ENCODE results near the gene CRYBG1.
"Not testable (repeated sequence)": the region's sequence is repeated elsewhere in the genome, so short reads cannot be mapped to it uniquely, and the experiment has no call there.

Gene CRYBG1

DNA sequence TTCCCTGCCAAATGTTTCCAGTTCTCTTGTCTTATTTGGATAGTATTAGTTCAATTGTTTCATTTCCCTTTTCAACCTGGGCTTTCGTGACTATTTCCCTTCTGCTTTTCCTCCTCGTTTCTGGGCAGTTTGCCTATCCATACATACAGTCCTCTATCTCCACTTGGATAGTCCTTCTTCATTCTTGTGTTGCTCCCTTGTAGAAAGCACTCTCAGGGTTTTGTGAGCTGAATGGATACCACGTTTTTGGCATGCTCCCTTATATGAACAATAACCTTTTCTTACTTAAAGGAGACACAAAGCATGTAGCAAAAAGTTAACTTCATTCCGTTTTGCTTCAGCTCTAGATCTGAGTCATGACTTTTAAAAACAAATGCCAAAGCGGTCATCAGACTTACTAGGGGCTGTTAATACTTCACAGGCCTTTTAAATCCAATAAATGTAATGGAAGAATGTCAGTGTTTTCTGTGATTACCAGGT lies 16.6 kb downstream of the CRYBG1 start:
- no peak for DNase-seq (ENCODE audit: low read depth in 2 of 2)

DNA sequence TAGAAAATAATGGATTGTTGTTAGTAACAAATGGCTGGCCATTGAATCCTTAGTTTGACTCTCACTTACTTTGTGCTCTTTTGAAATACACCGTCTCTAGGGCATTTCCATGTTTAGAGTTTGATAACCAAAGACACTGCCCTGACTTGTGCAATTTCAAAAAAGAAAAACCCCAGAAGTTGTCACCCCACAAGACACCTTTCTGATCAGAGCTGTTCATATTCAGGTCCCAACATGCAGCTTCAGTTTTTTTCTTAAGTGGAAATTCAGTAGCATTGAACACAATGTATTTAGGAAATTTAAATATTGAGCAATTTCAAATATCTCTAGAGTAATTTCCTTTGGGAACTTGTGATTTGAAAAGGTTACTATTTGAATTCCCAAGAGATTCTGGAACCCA lies 19.4 kb downstream of the CRYBG1 start:
- DNase-seq (ENCODE audit: low read depth in 2 of 2) = no peak

DNA sequence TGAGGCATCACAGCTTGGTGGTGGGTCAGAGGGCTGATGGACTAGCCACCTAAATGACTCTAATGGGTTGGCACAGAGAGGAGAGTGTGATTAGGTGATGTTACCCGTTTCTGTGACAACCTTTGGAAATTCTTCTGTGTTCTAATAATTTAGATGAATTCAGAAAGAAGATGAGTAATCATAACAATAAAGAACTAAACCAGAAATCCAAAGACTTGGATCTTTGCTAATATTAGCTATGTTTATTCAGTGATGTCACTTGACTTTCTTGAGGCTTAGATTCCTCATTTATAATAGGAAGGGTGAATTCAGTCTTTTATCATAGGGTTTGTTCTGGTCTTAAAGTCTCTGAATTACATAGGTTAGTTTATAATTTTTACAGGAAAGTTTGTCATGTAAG lies 19.9 kb downstream of the CRYBG1 start:
- DNase-seq (ENCODE audit: low read depth in 2 of 2) = no peak

DNA sequence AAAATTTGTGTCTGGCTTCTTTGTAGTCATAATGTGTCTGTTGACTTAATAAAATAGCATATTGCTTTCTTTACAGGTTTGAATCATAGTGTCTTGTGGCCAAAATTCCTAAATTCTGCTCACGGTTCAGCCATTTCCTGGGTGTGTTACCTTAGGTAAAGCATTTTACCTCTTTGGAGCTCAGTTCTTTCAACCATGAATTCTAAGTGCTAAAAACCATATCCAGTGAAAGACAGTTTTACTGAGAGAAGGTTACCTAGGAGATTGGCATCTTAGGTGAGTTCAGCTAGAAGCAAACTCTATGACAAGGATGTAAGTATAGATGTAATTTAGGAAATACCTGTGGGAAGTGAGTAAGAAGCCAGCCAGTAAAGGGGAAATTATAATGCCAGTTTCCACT lies 20.7 kb downstream of the CRYBG1 start:
- DNase-seq (ENCODE audit: low read depth in 2 of 2) = no peak

DNA sequence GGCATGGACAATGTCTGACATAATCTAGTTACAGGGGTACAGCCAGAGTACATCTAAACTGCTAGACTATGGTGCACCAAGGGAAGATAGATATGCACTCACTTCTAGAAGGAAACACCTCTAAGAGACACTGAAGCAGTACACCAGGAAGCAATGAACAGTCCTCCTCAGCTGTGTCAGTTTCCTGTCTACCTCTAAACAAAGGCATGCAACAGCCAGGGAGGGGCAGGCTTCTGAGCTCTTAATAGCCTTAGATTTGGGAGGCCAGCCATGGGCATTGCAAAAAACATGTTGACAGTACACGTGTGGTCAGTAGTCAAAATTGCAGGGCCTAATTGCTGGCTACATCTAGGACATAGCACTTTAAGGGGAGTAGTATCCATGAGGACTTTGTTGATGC lies 21.4 kb downstream of the CRYBG1 start:
- no peak for DNase-seq (ENCODE audit: low read depth in 2 of 2)

DNA sequence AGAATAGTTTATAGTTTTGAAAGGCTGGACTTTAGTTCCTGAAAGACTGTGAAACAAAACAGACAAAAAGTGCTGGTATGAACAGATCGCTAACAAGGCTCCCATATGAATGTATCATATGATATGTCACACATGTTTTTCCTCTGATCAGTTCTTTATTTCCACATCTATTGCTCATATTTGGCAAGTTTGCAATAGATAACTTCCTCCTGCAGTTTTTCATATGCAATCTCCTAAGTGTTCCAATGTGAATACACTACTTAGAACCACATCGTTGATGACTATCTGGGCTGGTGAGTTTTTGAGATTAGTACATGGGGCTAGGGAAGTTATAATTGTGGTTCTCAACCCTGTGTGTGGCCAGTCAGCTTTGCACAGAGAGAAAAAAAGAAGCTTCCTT lies 23.1 kb downstream of the CRYBG1 start:
- DNase-seq (ENCODE audit: low read depth in 2 of 2) = no peak

DNA sequence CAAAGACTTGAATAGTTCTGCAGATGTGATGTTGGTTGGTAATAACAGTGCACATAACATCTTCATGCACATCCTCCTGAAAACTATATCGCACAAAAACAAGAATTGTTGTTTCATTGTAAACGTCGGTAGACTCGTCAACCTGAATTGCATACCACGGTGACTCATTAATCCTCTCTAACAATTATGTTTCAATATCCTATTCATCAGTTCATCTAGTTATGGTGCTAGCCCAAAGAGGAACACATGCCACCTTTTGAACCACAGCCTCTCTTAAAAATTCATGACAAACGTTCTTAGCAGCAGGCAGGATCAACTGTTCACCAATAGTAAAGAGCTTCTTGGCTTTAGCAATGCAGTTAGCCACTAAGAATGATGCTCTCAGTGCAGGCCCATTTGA lies 25.0 kb downstream of the CRYBG1 start:
- no peak for DNase-seq (ENCODE audit: low read depth in 2 of 2)

DNA sequence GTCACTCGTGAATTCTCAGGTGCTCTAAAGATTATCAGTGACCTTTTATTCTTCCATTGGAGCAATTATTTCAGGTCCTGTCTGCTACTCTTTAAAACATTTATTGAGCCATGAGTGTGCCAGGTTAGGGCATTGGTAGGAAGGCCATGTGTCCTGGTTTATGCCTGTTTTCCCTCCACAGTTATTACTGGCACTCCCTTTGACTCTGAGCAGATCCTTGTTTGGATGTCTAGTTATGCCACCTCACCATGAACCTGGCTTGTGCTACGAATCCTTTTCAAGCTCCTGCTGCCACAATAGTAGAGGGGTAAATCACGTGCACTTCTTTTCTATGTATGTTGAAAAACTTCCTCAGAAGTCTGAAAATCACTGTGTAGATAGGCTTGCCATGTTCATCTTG lies 27.4 kb downstream of the CRYBG1 start:
- DNase-seq (ENCODE audit: low read depth in 2 of 2) = no peak

DNA sequence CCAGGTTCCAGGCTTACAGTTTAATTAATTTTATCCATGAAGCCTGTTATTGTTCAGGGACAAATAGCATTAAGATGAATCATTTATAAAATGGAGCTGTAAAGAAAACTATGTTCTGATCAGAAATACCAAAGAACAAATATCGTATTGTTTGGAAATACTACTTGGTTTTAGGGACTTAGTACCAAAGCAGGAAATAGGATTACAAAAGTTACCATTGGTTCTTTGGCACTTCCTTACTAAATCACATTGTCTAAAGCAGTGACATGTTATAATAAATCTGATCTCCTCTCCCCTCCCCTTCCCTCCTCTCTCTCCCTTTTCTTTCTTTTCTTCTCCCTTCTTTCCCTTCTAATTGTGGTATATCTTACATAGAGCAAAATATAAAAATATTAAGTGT lies 29.6 kb downstream of the CRYBG1 start:
- DNase-seq (ENCODE audit: low read depth in 2 of 2) = no peak

DNA sequence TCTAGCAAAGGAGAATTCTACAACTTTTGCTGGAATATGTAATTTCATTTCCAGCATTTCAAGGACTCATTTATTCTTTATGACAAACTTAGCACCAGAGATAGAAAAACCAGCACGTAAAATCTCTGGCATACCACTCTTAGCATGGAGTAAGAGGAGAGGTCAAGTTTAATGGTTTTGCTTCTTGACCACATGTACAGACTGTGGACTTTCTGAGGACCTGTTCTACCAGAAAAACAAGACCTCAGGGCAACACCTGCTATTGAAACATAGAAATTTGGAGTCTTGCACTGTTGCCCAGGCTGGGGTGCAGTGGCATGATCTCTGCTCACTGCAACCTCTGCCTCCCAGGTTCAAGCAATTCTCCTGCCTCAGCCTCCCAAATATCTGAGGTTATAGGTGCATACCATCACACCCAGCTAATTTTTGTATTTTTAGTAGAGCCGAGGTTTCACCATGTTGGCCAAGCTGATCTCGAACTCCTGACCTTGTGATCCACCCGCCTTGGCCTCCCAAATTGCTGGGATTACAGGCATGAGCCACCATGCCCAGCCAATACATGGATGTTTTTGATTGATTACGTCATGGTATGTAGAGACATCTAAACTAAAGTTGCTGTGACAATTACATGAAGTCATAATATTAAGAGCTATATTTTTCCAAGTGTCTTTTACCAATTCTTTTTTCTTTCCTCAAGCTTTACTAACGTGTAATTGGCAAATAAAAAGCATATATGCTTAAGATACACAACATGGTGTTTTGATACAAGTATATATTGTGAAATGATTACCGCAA lies 36.1 kb downstream of the CRYBG1 start:
- DNase-seq (ENCODE audit: low read depth in 2 of 2) = no peak

DNA sequence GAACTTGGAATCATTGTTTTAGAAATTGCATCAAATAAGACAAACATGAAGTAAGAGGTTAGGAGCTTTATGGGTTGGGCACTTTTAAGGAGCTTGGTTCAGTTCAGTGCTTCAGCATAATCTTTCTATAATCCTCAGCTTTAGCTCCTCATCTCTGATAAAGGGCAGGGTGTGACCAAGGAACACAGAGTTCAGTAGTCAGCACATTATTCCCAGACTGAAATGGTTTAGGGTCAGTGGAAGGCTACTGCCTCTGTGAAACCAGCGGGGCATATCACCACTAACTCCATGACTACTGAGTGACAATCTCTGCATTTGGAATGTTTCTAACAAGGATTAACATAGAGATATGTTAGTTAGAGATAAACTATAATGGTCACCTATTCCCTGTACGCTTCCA lies 36.9 kb downstream of the CRYBG1 start:
- no peak for DNase-seq (ENCODE audit: low read depth in 2 of 2)

DNA sequence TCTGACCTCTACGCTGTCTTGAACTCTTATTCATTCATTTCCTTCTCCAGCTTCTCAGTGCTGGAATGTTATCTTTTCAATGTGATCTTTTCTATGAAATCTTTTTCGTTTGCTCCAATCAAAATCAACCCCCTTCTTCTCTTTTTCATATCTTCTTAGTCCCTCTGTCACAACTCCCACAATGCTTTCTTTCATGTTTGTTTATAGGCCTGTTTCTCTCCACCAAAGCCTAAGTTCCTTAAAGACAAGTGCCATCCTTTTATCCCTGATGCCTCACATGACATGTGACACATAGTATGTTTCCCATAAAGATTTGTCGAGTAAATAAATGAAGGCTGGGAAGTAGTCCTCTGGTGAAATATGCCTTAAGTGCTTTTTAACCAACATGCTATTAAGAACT lies 38.1 kb downstream of the CRYBG1 start:
- DNase-seq (ENCODE audit: low read depth in 2 of 2) = no peak

DNA sequence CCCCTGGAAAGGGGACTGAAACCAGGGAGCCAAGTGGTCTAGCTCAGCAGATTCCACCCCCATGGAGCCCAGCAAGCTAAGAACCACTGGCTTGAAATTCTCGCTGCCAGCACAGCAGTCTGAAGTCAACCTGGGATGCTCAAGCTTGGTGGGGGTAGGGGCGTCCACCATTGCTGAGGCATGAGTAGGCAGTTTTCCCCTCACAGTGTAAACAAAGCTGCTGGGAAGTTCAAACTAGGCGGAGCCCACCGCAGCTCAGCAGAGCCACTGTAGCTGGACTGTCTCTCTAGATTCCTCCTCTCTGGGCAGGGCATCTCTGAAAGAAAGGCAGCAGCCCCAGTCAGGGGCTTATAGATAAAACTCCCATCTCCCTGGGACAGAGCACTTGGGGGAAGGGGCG lies 44.5 kb downstream of the CRYBG1 start:
- DNase-seq (ENCODE audit: low read depth in 2 of 2) = not testable (repeated sequence)

DNA sequence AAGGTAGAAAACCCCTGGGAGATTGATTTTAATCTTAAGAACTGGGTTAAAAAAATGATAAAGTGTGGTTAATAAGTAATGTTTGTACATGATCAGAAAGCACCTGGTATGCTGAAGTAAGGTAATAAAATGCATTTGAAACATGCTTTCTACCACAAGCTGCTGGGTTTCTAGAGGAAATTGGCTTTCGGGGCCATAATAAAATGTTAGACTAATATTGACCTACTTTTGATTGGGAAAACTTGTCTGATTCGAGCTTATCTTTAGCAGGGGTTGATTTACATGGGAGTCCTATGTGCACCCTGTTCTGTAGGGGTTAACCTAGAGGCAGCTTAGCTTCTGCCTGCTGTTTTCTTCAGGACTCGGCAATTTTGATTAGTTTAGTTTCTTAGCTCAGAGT lies 50.5 kb downstream of the CRYBG1 start:
- DNase-seq (ENCODE audit: low read depth in 2 of 2) = no peak

DNA sequence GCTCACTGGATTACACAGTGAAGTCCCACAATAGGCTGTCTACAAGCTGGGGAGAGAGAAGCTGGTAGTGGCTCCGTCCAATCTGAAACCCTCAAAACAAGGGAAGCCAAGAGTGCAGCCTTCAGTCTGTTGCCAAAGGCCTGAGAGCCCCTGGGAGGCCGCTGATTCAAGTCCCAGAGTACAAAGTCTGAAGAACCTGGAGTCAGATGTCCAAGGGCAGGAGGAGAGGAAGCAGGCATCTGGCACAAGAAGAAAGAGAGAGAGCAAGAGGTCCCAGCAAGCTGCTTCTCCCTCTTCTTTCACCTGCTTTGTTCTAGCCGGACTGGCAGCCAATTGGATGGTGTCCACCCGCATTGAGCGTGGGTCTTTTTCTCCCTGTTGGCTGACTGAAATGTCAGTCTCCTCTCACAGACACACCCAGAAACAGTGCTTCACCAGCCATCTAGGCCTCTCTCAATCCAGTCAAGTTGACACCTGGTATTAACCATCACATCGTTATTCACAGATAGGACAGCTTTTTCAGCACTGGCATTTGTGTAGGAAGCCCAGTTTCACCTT lies 51.2 kb downstream of the CRYBG1 start:
- DNase-seq (ENCODE audit: low read depth in 2 of 2) = no peak

DNA sequence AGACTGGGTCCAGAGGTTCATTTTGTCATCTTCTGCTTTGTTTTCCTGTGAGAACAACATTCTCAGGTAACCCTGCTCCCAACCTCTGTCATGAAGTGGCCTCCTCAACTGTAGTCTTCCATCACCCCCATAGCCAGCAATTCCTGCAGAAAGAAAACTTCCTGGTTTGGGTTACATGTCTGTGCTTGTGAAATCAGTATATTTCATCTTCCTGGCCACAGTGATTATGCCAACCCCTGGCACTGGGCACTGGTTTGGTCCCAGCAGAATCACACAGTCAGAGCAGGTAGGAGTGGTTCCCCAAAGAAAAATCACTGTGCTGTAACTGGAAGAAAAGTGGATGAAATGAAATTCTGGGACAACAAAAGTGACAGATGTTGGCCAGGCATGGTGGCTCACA lies 52.5 kb downstream of the CRYBG1 start:
- no peak for DNase-seq (ENCODE audit: low read depth in 2 of 2)

DNA sequence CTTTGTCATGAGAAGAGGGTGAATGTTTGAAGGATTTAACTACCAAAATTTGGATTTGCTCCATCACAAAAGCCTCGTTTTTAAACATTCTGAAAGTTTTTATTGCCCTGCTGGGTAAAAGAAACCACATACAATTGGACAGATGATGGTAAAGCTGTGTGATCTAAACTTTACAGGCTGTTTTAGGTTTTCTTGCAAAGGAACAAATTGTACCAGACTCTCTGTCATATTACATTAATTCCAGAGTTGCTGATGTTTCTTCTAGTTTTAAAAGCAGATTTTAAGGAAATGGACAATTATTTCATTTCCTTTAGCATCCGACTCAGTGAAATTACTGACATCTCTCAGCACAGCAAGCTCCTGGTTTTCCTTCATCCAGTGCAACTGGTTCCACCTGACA lies 53.2 kb downstream of the CRYBG1 start:
- DNase-seq (ENCODE audit: low read depth in 2 of 2) = no peak

DNA sequence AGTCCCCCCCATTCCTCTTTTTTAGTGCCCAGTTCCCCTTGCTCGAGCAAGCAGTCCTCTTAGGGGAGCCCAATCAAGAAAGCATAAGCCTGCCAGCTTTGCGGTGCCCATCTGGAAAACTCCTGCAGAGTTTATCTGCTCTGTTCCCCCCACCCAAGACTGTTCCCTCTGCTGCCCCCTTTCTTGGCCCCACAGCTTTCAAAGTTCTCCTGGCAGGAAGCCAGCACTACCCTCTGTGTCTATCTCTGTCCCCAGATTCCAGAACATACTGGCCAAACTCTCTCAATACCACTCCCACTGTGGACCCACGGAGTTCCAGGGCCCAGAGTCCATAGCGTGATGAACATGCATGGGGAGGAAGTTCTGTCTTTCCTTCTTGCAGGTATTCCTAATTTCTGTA lies 55.4 kb downstream of the CRYBG1 start:
- DNase-seq (ENCODE audit: low read depth in 2 of 2) = no peak

DNA sequence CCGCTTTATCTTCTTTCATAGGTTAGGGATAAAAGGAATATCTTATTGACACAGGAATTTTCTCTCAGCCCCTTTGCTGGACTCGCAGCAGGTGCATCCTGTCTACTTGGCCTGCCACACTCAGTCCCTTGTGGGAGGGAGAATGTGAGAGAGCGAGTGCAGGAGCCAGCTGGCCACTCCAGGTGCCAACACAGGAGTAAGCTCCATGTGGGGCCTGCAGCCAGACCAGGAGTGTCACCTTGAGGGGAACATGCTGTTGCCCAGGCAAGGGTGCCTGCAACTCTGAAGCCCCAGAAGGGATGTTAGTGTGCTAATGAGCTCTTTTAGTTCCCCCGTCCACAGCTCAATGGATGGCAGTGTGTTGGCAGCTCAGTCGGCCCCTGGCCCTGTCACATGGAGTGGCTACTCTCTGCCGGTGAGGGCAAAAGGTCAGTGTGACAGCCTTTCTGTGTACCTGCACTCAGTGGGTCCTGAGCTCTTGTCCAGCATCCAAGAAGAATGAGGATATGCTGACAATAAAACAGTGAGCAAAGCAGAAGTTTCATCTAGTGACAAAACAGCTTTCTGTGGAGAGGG lies 57.1 kb downstream of the CRYBG1 start:
- no peak for DNase-seq (ENCODE audit: low read depth in 2 of 2)

DNA sequence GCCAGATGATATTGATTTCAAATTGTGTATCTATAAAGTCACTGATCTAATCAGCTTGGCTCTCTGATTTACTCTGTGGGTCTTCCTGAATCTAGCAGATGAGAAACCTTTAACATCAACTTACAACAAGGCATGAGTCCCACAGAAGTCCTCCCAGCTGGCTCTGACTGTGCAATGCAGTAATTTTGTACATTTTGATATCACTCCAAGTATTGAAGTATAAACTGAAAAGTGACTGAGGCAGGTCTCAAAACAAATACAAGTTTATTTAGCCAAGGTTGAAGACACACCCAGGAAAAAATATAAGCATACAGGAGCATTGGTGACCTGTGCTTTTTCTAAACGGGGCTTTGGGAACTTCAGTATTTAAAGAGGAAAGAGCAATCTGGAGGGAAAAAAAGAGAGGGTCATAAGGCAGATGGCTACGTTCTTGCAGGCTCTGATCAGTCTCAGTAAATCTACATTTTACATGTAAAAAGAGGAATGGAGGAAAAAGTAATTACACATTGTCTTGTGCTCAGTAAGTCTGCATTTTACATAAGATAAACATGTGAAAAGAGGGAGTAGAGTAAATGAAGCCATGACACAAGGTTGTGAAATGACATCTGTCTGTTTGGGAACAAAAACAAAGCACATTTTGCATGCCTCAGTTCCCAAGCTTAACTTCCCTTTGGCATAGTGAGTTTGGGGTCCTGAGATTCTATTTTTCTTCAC lies 59.5 kb downstream of the CRYBG1 start:
- DNase-seq (ENCODE audit: low read depth in 2 of 2) = no peak

DNA sequence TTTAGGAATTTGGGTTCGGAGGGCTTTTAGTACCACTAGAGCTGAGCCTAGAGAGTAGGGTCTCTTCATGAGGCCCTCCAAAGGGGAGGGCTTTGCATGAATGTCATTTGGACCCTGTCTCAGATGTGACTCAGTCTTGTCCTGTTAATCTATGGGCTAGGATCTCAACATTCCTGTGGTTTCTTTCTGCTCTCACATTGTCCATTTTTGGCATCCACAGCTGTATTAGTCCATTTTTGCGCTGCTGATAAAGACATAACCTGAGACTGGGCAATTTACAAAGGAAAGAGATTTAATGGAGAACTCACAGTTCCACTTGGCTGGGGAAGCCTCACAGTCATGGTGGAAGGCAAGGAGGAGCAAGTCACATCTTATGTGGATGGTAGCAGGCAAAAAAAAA lies 61.0 kb downstream of the CRYBG1 start:
- no peak for DNase-seq (ENCODE audit: low read depth in 2 of 2)

DNA sequence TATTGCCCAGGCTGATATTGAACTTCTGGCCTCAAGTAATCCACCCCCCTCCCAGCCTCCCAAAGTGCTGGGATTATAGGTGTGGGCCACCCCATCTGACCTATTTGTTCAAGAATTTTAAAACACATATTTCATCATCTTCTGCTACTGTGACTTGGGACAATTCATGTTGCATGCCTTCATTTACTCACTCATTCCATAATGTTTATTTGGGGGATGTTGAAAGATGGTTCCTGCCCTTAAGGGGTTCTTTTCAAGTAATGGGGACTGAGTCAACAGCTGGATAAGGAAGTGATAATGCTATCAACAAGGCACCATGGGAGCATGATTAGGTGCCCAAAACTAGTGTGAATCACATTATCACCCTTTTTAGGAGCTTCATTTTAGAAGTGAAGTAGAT lies 62.0 kb downstream of the CRYBG1 start:
- DNase-seq (ENCODE audit: low read depth in 2 of 2) = no peak

DNA sequence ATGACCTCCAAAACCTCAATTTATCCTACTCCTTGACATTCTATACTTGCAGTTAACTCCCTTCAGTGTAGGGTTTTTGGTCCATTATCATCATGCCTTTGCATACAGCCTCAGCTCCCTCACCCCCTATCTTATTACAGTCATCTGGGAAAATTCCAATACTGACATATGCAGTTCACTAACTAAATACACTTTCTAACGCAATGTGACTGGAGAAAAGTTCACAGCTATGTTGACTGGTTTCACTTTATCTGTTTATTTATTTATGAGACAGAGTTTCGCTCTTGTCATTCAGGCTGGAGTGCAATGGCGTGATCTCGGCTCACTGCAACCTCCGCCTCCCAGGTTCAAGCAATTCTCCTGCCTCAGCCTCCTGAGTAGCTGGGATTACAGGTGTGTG lies 64.9 kb downstream of the CRYBG1 start:
- no peak for DNase-seq (ENCODE audit: low read depth in 2 of 2)

Data from stimulated activated CD4-positive, alpha-beta T cell treated with anti-CD3 and anti-CD28 coated beads, Interleukin-4, amount 100 ng/mL, for 48 hours (primary cell).